ENCODE results near the gene EIF3F. TPM values are rescaled to one million over a fixed set of nuclear protein-coding genes. Genes with fewer than 3 reads are reported as not detected.

The EIF3F gene
- polyA plus RNA-seq, 3 donors, result 179 to 286 (median 243) TPM

DNA sequence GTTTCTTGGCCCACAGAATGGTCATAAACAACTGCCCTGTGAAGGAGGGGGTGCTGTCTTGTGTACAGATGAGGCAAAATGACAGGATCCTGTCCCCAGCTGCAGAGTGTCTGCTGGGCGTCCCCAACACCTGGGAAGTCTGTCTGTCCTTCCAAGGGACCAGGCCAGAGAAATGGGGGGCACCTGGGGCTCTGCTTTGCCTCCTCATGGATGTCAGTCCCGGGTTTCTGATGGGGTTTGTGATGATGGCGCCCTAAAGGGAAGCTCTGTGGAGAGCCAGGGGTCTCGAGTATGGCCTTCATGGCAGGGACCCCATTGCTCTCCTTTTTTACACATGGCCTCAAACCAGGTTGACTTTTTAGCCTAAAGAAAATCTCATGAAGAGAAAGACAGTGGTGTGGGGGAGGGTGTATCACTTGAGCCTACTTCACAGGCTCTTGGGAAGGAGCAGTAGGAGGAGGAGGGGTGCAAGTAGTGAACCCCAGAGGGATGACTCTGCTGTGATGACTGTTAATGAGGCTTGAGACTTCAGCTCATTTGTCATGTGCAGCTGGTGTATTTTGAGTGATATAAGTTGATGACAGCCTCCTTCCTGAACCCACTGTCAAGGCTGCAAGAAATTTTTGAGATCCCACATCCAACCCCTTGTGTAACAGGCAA lies 53.3 kb downstream of the EIF3F start:
- Histone ChIP-seq H4K20me1 (ENCODE audit: insufficient read depth, low read length) (no peaks in the 10 kb centered on the region), H3K4me2 (replicated peaks; ENCODE audit: extremely low read depth, low read length, poor library complexity, severe bottlenecking) (no peak overlapping the region), H3K9me3 (replicated peaks in 1 of 2; ENCODE audit: control insufficient read depth in 1 of 2, insufficient read depth in 1 of 2, low read length in 2 of 2) (no peaks in the 10 kb centered on the region), H3K27ac (ENCODE audit: low read depth in 1 of 2, low read length in 2 of 2) (no peak overlapping the region), H3K9ac (ENCODE audit: insufficient read depth, low read length, poor library complexity, severe bottlenecking) (no peak overlapping the region), H3K4me1 (ENCODE audit: control insufficient read depth in 1 of 2, insufficient read depth in 2 of 2, low read length in 2 of 2) (no peaks in the 10 kb centered on the region), H3K27me3 (ENCODE audit: control insufficient read depth in 2 of 2, insufficient read depth in 2 of 2, low read length in 2 of 2) (peaks cover 0 to 4% of the 10 kb centered on the region in 2 donors), H3K36me3 (replicated peaks in 1 of 2; ENCODE audit: control insufficient read depth in 1 of 2, insufficient read depth in 2 of 2, low read length in 2 of 2) (no peaks in the 10 kb centered on the region), H3K4me3 (replicated peaks in 1 of 3; ENCODE audit: low read depth in 2 of 3, low read length in 3 of 3) (no peak overlapping the region), H2AFZ (ENCODE audit: insufficient read depth, low read depth, low read length, poor library complexity, severe bottlenecking) (no peak overlapping the region), H3K79me2 (ENCODE audit: insufficient read depth, low read length) (no peaks in the 10 kb centered on the region)
- Mint-ChIP-seq H3K9me3 (no peaks in the 10 kb centered on the region), H3K36me3 (no peaks in the 10 kb centered on the region), H3K27me3 (ENCODE audit: low read depth in 3 of 3) (peaks cover 9 to 12% (median 10%) of the 10 kb centered on the region in 3 donors), H3K4me3 (no peak overlapping the region), H3K4me1 (no peaks in the 10 kb centered on the region), H3K27ac (no peak overlapping the region)
- no peak for DNase-seq
- TF ChIP-seq, protein P1, sequence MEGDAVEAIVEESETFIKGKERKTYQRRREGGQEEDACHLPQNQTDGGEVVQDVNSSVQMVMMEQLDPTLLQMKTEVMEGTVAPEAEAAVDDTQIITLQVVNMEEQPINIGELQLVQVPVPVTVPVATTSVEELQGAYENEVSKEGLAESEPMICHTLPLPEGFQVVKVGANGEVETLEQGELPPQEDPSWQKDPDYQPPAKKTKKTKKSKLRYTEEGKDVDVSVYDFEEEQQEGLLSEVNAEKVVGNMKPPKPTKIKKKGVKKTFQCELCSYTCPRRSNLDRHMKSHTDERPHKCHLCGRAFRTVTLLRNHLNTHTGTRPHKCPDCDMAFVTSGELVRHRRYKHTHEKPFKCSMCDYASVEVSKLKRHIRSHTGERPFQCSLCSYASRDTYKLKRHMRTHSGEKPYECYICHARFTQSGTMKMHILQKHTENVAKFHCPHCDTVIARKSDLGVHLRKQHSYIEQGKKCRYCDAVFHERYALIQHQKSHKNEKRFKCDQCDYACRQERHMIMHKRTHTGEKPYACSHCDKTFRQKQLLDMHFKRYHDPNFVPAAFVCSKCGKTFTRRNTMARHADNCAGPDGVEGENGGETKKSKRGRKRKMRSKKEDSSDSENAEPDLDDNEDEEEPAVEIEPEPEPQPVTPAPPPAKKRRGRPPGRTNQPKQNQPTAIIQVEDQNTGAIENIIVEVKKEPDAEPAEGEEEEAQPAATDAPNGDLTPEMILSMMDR (IDR thresholded peaks at IDR 0.05), result no peak
- intact Hi-C loops (cut with micrococcal nuclease), result no loop called here
- WGBS (ENCODE audit: insufficient coverage), result 85% methylated on average over 2 of the region's 4 CpGs

DNA sequence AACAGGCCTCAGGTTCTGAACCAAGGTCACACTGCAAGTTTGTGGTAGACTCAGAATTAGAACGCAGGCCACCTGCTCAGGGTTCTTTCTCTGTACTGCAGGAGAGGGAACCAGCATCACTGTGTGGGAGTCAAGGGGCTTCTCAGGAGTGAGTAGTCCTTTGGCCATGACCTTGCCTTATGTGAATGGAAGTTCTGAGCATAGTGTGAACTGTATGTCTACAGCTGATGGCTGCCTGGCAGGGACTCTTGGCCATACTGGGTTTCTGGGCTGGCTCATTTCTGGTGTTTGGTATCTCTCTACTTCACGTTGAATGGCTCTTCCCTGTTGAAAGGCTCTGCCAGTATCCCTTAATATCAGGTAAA lies 53.8 kb downstream of the EIF3F start:
- Mint-ChIP-seq H3K9me3 (no peaks in the 10 kb centered on the region), H3K4me3 (no peak overlapping the region), H3K4me1 (no peaks in the 10 kb centered on the region), H3K36me3 (no peaks in the 10 kb centered on the region), H3K27ac (no peak overlapping the region), H3K27me3 (ENCODE audit: low read depth in 3 of 3) (peaks cover 10 to 12% (median 11%) of the 10 kb centered on the region in 3 donors)
- Histone ChIP-seq H3K36me3 (replicated peaks in 1 of 2; ENCODE audit: control insufficient read depth in 1 of 2, insufficient read depth in 2 of 2, low read length in 2 of 2) (no peaks in the 10 kb centered on the region), H3K79me2 (ENCODE audit: insufficient read depth, low read length) (no peaks in the 10 kb centered on the region), H3K4me1 (ENCODE audit: control insufficient read depth in 1 of 2, insufficient read depth in 2 of 2, low read length in 2 of 2) (no peaks in the 10 kb centered on the region), H3K9me3 (replicated peaks in 1 of 2; ENCODE audit: control insufficient read depth in 1 of 2, insufficient read depth in 1 of 2, low read length in 2 of 2) (no peaks in the 10 kb centered on the region), H4K20me1 (ENCODE audit: insufficient read depth, low read length) (no peaks in the 10 kb centered on the region), H3K27ac (ENCODE audit: low read depth in 1 of 2, low read length in 2 of 2) (no peak overlapping the region), H3K27me3 (ENCODE audit: control insufficient read depth in 2 of 2, insufficient read depth in 2 of 2, low read length in 2 of 2) (peaks cover 0 to 7% of the 10 kb centered on the region in 2 donors), H2AFZ (ENCODE audit: insufficient read depth, low read depth, low read length, poor library complexity, severe bottlenecking) (no peak overlapping the region), H3K4me3 (replicated peaks in 1 of 3; ENCODE audit: low read depth in 2 of 3, low read length in 3 of 3) (no peak overlapping the region), H3K9ac (ENCODE audit: insufficient read depth, low read length, poor library complexity, severe bottlenecking) (no peak overlapping the region), H3K4me2 (replicated peaks; ENCODE audit: extremely low read depth, low read length, poor library complexity, severe bottlenecking) (no peak overlapping the region)
- intact Hi-C loops (cut with micrococcal nuclease), result no loop called here
- TF ChIP-seq, protein P1 (IDR thresholded peaks at IDR 0.05), result no peak
- DNase-seq, result no peak
- WGBS (ENCODE audit: insufficient coverage), result 95% methylated on average over 2 of the region's 2 CpGs
